ENCODE results near the gene PGD. TPM values are rescaled to one million over a fixed set of nuclear protein-coding genes. Genes with fewer than 3 reads are reported as not detected.
A peak's percentile ranks its signal among the peaks of the same experiment; 100 is the strongest.

Gene PGD
- total and polyA plus RNA-seq, 2 of the 13 experiments (the other 11 are each of a cell fraction or from before 2014, with no cell fraction given) = 64.8 to 210 TPM

DNA sequence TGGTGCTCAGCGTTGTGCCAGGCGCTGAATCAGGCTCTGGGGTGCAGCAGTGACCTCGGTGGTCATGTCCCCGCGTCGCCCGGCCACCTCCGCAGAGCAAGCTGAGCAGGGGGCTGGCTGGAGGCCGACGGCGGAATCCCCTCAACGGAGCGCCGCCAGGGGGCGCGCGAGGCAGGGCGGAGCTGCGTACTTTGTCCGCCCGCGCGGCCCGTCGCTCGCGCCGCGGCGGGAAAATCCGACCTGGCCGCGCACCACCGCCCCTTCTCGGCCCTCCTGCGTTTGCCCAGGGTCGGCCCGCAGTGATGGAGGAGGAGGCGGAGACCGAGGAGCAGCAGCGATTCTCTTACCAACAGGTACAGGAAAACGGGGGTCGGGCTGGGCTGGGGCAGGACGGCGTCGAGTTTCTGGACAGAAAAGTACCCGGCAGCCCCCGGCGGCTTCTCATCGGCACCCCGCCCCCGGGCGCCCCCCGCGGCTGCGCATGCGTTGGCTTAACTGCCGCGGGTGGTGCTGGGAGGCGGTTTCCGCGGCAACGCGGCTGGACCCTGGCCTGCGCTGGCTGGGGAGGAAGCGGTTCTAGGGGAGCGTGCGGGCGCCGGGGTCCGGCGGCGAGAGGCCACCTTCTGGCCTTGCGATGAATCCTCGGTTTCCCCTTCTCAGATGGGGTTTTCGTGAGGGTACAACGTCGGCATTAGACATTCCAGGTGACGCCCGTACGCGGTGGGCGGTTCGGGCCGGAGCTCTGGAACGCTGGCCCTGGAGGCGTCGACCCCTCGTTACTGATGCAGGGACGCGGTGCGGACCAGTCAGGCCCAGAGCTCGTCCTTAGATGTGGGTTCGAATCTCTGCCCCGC is 31.6 kb downstream of the PGD start, which contains the start of gene CENPS (continued):
- TF ChIP-seq, protein P1, sequence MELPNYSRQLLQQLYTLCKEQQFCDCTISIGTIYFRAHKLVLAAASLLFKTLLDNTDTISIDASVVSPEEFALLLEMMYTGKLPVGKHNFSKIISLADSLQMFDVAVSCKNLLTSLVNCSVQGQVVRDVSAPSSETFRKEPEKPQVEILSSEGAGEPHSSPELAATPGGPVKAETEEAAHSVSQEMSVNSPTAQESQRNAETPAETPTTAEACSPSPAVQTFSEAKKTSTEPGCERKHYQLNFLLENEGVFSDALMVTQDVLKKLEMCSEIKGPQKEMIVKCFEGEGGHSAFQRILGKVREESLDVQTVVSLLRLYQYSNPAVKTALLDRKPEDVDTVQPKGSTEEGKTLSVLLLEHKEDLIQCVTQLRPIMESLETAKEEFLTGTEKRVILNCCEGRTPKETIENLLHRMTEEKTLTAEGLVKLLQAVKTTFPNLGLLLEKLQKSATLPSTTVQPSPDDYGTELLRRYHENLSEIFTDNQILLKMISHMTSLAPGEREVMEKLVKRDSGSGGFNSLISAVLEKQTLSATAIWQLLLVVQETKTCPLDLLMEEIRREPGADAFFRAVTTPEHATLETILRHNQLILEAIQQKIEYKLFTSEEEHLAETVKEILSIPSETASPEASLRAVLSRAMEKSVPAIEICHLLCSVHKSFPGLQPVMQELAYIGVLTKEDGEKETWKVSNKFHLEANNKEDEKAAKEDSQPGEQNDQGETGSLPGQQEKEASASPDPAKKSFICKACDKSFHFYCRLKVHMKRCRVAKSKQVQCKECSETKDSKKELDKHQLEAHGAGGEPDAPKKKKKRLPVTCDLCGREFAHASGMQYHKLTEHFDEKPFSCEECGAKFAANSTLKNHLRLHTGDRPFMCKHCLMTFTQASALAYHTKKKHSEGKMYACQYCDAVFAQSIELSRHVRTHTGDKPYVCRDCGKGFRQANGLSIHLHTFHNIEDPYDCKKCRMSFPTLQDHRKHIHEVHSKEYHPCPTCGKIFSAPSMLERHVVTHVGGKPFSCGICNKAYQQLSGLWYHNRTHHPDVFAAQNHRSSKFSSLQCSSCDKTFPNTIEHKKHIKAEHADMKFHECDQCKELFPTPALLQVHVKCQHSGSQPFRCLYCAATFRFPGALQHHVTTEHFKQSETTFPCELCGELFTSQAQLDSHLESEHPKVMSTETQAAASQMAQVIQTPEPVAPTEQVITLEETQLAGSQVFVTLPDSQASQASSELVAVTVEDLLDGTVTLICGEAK (IDR thresholded peaks at IDR 0.05) = no peak
- TF ChIP-seq, protein P1 (CRISPR knock-in tag; IDR thresholded peaks at IDR 0.05) = peak; percentile 91
- TF ChIP-seq SKI (IDR thresholded peaks at IDR 0.05; ENCODE audit: partially characterized antibody) (no peak), MEIS1 (CRISPR knock-in tag; IDR thresholded peaks at IDR 0.05; ENCODE audit: borderline replicate concordance) (no peak), ESRRA (CRISPR knock-in tag; IDR thresholded peaks at IDR 0.05; ENCODE audit: low read depth) (peak; percentile 72), ZNF20 (CRISPR knock-in tag; IDR thresholded peaks at IDR 0.05) (no peak)
- TF ChIP-seq, protein P2, sequence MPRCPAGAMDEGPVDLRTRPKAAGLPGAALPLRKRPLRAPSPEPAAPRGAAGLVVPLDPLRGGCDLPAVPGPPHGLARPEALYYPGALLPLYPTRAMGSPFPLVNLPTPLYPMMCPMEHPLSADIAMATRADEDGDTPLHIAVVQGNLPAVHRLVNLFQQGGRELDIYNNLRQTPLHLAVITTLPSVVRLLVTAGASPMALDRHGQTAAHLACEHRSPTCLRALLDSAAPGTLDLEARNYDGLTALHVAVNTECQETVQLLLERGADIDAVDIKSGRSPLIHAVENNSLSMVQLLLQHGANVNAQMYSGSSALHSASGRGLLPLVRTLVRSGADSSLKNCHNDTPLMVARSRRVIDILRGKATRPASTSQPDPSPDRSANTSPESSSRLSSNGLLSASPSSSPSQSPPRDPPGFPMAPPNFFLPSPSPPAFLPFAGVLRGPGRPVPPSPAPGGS (CRISPR knock-in tag; IDR thresholded peaks at IDR 0.05) = peak; percentile 92
- TF ChIP-seq, protein P3, sequence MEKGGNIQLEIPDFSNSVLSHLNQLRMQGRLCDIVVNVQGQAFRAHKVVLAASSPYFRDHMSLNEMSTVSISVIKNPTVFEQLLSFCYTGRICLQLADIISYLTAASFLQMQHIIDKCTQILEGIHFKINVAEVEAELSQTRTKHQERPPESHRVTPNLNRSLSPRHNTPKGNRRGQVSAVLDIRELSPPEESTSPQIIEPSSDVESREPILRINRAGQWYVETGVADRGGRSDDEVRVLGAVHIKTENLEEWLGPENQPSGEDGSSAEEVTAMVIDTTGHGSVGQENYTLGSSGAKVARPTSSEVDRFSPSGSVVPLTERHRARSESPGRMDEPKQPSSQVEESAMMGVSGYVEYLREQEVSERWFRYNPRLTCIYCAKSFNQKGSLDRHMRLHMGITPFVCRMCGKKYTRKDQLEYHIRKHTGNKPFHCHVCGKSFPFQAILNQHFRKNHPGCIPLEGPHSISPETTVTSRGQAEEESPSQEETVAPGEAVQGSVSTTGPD (CRISPR knock-in tag; IDR thresholded peaks at IDR 0.05) = no peak
- TF ChIP-seq, protein P4, sequence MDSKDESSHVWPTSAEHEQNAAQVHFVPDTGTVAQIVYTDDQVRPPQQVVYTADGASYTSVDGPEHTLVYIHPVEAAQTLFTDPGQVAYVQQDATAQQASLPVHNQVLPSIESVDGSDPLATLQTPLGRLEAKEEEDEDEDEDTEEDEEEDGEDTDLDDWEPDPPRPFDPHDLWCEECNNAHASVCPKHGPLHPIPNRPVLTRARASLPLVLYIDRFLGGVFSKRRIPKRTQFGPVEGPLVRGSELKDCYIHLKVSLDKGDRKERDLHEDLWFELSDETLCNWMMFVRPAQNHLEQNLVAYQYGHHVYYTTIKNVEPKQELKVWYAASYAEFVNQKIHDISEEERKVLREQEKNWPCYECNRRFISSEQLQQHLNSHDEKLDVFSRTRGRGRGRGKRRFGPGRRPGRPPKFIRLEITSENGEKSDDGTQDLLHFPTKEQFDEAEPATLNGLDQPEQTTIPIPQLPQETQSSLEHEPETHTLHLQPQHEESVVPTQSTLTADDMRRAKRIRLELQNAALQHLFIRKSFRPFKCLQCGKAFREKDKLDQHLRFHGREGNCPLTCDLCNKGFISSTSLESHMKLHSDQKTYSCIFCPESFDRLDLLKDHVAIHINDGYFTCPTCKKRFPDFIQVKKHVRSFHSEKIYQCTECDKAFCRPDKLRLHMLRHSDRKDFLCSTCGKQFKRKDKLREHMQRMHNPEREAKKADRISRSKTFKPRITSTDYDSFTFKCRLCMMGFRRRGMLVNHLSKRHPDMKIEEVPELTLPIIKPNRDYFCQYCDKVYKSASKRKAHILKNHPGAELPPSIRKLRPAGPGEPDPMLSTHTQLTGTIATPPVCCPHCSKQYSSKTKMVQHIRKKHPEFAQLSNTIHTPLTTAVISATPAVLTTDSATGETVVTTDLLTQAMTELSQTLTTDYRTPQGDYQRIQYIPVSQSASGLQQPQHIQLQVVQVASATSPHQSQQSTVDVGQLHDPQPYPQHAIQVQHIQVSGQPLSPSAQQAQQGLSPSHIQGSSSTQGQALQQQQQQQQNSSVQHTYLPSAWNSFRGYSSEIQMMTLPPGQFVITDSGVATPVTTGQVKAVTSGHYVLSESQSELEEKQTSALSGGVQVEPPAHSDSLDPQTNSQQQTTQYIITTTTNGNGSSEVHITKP (CRISPR knock-in tag; IDR thresholded peaks at IDR 0.05; ENCODE audit: low read depth) = no peak
- TF ChIP-seq, protein P5, sequence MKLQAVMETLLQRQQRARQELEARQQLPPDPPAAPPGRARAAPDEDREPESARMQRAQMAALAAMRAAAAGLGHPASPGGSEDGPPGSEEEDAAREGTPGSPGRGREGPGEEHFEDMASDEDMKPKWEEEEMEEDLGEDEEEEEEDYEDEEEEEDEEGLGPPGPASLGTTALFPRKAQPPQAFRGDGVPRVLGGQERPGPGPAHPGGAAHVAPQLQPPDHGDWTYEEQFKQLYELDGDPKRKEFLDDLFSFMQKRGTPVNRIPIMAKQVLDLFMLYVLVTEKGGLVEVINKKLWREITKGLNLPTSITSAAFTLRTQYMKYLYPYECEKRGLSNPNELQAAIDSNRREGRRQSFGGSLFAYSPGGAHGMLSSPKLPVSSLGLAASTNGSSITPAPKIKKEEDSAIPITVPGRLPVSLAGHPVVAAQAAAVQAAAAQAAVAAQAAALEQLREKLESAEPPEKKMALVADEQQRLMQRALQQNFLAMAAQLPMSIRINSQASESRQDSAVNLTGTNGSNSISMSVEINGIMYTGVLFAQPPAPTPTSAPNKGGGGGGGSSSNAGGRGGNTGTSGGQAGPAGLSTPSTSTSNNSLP (IDR thresholded peaks at IDR 0.05; ENCODE audit: low read depth, low read length) = peak; percentile 44; the same call in 1 of the 2 replicates
